Testis (tissue), 3 donors: ENCODE data around the gene KCNJ10. TPM values are rescaled to one million over a fixed set of nuclear protein-coding genes. Genes with fewer than 3 reads are reported as not detected.
"Not testable (repeated sequence)": the region's sequence is repeated elsewhere in the genome, so short reads cannot be mapped to it uniquely, and the experiment has no call there.

ENCODE experiments used
- DNase-seq: peaks from one replicate; pipeline ENCODE4 v3.0.0-alpha.2; 2019
- H3K27ac ChIP-seq, 2 donors: fragments of 200-600 bp; sonication (generic); one replicate each; pipeline ENCODE4 v1.5.1; 2019
- H3K27me3 ChIP-seq: fragments of 200-600 bp; sonication (generic); one replicate; pipeline ENCODE4 v1.5.1; 2019
- H3K36me3 ChIP-seq: fragments of 200-600 bp; sonication (generic); one replicate; pipeline ENCODE4 v1.5.1; 2017; ENCODE audit warnings: low read depth; ENCODE audit errors: missing control alignments
- H3K4me1 ChIP-seq: fragments of 200-600 bp; sonication (generic); one replicate; pipeline ENCODE4 v1.5.1; 2019
- H3K4me3 ChIP-seq, 2 donors: fragments of 200-600 bp; sonication (generic); one replicate each; pipeline ENCODE4 v1.5.1; 2017 to 2019
- H3K9me3 ChIP-seq: fragments of 200-600 bp; sonication (generic); one replicate; pipeline ENCODE4 v1.5.1; 2017
- POLR2A ChIP-seq: fragments of 450-650 bp; IDR thresholded peaks from one replicate; pipeline ENCODE4 v1.6.1; 2017; ENCODE audit warnings: antibody characterized with exemption, mild to moderate bottlenecking, moderate library complexity
- WGBS, 2 donors: methylation state at CpG; one replicate each; pipeline ENCODE4 v1.1.5; 2018; 5-methylcytosine and 5-hydroxymethylcytosine counted together
- intact Hi-C: fragments of 100-400 bp; cut with DNase I; formaldehyde crosslinking; loops from one replicate; pipeline ENCODE4 v1.15.1; 2023; ENCODE audit warnings: low total_unique reads
- polyA plus RNA-seq: library from polyadenylated mRNA; stranded (reverse); fragments of 350-450 nt; fragmentation: Illumina TruSeq; extraction: RNeasy Lipid Tissue Mini Kit (QIAGEN cat#74804); gene quantifications from one replicate; pipeline ENCODE4 v1.2.3, GENCODE V29; 2014; ENCODE audit warnings: low read depth, low replicate concordance; ENCODE audit not compliant: insufficient read depth
- total RNA-seq, 2 donors: library from RNA; depleted of rRNA; stranded (reverse); fragments of >200 nt; gene quantifications; one replicate each; pipeline ENCODE4 v1.2.3, GENCODE V29; 2016
- TF ChIP-seq, protein P1 (sequence below), 3 experiments: fragments of 450-650 bp in 2 of 3; fragments of 200-600 bp in 1 of 3; sonication (generic) in 1 of 3; IDR thresholded peaks; one replicate each; pipeline ENCODE4 v1.5.1; 2016 to 2019; ENCODE audit warnings: antibody characterized with exemption in 3 of 3, mild to moderate bottlenecking in 2 of 3, moderate library complexity in 1 of 3

KCNJ10 gene
- total and polyA plus RNA-seq, 3 donors from 2014 or later, result 0.79 to 1.9 (median 1.5) TPM

DNA sequence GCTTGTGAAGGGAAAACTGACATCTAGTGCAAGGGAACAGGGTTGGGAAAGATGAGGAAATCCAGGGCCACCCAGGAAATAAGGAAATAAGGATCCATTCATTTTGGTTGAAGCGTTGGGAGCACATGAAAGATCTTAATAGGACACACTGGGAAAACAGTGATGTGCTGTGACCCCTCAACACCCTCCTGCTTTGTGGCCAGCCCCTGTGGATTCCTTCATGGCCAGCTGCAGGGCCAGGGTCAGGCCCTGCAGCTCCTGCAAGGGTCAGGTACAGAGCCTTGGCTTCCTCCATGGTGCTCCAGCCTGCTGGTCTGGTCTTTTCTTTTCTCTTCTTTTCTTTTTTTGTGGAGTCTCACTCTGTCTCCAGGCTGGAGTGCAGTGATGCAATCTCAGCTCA is 19.3 kb downstream of the KCNJ10 start:
- Histone ChIP-seq H3K9me3 (no peaks in the 10 kb centered on the region), H3K27me3 (no peaks in the 10 kb centered on the region), H3K27ac (no peak overlapping the region), H3K36me3 (no peaks in the 10 kb centered on the region), H3K4me3 (no peak overlapping the region), H3K4me1 (peaks cover 13% of the 10 kb centered on the region)
- no peak for DNase-seq
- TF ChIP-seq, protein P1, sequence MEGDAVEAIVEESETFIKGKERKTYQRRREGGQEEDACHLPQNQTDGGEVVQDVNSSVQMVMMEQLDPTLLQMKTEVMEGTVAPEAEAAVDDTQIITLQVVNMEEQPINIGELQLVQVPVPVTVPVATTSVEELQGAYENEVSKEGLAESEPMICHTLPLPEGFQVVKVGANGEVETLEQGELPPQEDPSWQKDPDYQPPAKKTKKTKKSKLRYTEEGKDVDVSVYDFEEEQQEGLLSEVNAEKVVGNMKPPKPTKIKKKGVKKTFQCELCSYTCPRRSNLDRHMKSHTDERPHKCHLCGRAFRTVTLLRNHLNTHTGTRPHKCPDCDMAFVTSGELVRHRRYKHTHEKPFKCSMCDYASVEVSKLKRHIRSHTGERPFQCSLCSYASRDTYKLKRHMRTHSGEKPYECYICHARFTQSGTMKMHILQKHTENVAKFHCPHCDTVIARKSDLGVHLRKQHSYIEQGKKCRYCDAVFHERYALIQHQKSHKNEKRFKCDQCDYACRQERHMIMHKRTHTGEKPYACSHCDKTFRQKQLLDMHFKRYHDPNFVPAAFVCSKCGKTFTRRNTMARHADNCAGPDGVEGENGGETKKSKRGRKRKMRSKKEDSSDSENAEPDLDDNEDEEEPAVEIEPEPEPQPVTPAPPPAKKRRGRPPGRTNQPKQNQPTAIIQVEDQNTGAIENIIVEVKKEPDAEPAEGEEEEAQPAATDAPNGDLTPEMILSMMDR (IDR thresholded peaks at IDR 0.05), result no peak
- no peak for TF ChIP-seq POLR2A
- 82 to 89% methylated on average over 1 of the region's 1 CpG for WGBS, 2 donors
- intact Hi-C loops, result no loop called here

DNA sequence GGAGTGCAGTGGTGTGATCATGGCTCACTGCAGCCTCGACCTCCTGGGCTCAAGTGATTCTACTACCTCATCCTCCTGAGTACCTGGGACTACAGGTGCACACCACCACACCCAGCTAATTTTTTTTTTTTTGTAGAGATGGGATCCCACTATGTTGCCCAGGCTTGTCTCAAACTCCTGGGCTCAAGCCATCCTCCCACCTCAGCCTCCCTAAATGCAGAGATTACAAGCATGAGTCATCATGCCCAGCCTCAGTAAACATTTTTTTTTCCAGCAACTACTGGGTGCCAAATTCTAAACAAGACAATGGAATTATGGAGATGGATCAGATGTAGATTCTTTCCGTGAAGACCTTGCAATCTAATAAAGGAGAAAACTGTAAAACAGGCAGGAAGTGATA is 19.8 kb downstream of the KCNJ10 start:
- WGBS, 2 donors, result 73 to 78% methylated on average over 2 of the region's 2 CpGs
- H3K27me3 ChIP-seq, DNase-seq, intact Hi-C loops, H3K36me3 ChIP-seq, H3K27ac ChIP-seq, H3K4me3 ChIP-seq, H3K9me3 ChIP-seq: not testable (repeated sequence)
- peaks cover 13% of the 10 kb centered on the region for H3K4me1 ChIP-seq

DNA sequence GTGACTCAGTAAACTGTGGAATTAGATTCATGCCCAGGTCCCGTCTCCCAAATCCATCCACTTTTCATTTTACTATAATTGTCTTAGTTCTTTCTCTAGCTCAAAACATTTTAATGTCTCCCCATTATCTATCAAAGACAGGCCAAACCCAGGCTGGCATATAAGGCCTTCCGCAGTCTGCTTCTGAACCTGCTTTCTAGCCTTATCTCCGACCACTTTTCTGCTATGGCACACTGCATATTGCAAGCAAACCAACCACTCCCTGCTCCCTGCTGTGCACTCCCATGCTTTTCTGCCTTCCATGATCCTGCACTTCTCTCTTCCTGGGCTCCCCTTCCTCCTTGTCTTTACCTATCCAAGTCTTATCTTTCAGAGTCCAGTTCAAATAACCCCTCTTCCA is 20.9 kb downstream of the KCNJ10 start:
- intact Hi-C loops, result no loop called here
- no peaks in the 10 kb centered on the region for H3K36me3 ChIP-seq
- DNase-seq, result no peak
- H3K4me3 ChIP-seq, result no peak overlapping the region
- no peak overlapping the region for H3K27ac ChIP-seq
- no peaks in the 10 kb centered on the region for H3K27me3 ChIP-seq
- no peak for TF ChIP-seq POLR2A
- TF ChIP-seq, protein P1 (IDR thresholded peaks at IDR 0.05), result no peak
- peaks cover 13% of the 10 kb centered on the region for H3K4me1 ChIP-seq
- 81 to 84% methylated on average over 3 of the region's 3 CpGs for WGBS, 2 donors
- no peaks in the 10 kb centered on the region for H3K9me3 ChIP-seq

DNA sequence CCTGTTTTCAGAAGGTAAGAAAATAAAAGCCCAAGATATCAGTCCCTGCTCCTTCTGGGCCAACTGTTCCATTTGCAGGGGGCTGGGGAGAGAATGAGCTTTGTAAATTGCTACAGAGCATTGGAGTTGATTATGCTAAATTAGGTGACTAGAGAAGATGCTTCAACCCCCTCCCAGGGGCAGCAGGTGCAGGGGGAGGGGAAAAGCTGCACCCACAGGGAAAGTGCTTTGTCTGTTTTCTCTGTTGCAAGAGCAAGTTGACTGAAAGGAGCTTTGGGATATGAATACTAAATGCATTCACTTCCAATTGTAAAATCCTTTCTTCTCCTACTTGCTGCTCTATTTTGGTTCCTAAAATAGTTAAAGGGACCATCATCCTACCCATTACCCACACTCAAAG is 21.6 kb downstream of the KCNJ10 start:
- Histone ChIP-seq H3K36me3 (no peaks in the 10 kb centered on the region), H3K9me3 (no peaks in the 10 kb centered on the region), H3K27ac (no peak overlapping the region), H3K27me3 (no peaks in the 10 kb centered on the region), H3K4me1 (peaks cover 13% of the 10 kb centered on the region), H3K4me3 (no peak overlapping the region)
- intact Hi-C loops, result no loop called here
- TF ChIP-seq POLR2A, result no peak
- no peak for DNase-seq

DNA sequence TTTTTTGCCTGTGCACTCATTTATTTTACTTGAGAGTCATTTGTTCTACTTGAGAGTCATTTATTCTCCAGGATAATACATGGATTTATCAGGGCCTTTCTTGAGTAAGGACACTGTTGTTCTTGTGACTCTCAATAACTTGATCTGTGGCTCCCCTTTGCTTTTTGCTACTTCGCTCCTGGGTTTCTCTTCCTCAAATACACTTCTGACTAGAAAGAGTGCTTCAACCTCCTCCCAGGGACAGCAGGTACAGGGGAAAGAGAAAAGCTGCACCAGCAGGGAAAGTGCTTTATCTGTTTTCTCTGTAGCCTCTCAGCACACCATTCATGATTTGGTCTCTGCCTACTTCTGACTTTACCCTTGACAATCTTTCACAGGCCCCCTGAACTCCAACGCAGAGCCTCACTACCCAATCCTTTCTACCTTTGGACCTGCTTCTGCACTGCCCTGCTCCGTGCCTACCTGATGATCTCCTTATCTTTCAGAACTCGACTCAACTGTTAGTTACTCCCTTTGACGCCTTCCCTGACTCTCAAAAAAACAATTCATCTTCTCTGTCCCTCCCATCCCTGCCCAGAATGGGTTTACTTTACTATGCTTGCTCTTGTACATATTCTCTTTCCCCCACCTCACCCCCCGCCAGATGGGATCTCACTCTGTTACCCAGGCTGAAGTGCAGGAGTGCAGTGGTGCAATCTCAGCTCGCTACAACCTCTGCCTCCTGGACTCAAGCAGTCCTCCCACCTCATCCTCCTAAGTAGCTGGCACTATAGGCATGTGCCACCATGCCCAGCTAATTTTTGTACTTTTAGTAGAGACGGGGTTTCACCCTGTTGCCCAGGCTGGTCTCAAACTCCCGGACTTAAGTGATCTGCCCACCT is 22.6 kb downstream of the KCNJ10 start:
- Histone ChIP-seq H3K4me1 (peaks cover 13% of the 10 kb centered on the region), H3K36me3 (no peaks in the 10 kb centered on the region), H3K27me3 (no peaks in the 10 kb centered on the region), H3K27ac (no peak overlapping the region), H3K4me3 (no peak overlapping the region), H3K9me3 (no peaks in the 10 kb centered on the region)
- no peak for DNase-seq
- 65 to 69% methylated on average over 9 of the region's 9 CpGs for WGBS, 2 donors
- intact Hi-C loops, result no loop called here
- TF ChIP-seq POLR2A, result no peak
- TF ChIP-seq, protein P1 (IDR thresholded peaks at IDR 0.05), result no peak
